Adipocyte (in vitro differentiated cells): ENCODE data around the gene SULT2B1.
"Not testable (repeated sequence)": the region's sequence is repeated elsewhere in the genome, so short reads cannot be mapped to it uniquely, and the experiment has no call there.

Source experiments
- DNase-seq: peaks from one replicate; pipeline ENCODE4 v3.0.0-alpha.2; 2015; ENCODE audit warnings: low read depth
- H3K27me3 ChIP-seq: replicated peaks from 2 replicates; pipeline ENCODE4 v1.7.0; 2013; ENCODE audit warnings: mild to moderate bottlenecking, low read length, moderate library complexity; ENCODE audit not compliant: control insufficient read depth, insufficient read depth
- H3K36me3 ChIP-seq: 2 replicates; pipeline ENCODE4 v1.7.0; 2013; ENCODE audit warnings: low read length, mild to moderate bottlenecking, moderate library complexity; ENCODE audit not compliant: control insufficient read depth, insufficient read depth, severe bottlenecking
- H3K4me1 ChIP-seq: 2 replicates; pipeline ENCODE4 v1.7.0; 2013; ENCODE audit warnings: mild to moderate bottlenecking, low read length, moderate library complexity; ENCODE audit not compliant: control insufficient read depth, insufficient read depth
- H3K4me3 ChIP-seq: 2 replicates; pipeline ENCODE4 v1.7.0; 2013; ENCODE audit warnings: mild to moderate bottlenecking, low read length, moderate library complexity
- H3K9ac ChIP-seq: 2 replicates; pipeline ENCODE4 v1.7.0; 2013; ENCODE audit warnings: mild to moderate bottlenecking, low read length, moderate library complexity
- H3K9me3 ChIP-seq: 2 replicates; pipeline ENCODE4 v1.7.0; 2013; ENCODE audit warnings: mild to moderate bottlenecking, low read length, moderate library complexity; ENCODE audit not compliant: control insufficient read depth

The SULT2B1 gene

GRCh38 chr19:48512504-48513288, 39.3 kb upstream of the SULT2B1 start:
- H3K27me3 ChIP-seq: peaks cover 35% of the 10 kb centered on the region
- H3K9me3 ChIP-seq: no peaks in the 10 kb centered on the region
- H3K4me1 ChIP-seq: no peaks in the 10 kb centered on the region
- no peak overlapping the region for H3K9ac ChIP-seq
- H3K36me3 ChIP-seq: no peaks in the 10 kb centered on the region
- no peak for DNase-seq
- no peak overlapping the region for H3K4me3 ChIP-seq

DNA sequence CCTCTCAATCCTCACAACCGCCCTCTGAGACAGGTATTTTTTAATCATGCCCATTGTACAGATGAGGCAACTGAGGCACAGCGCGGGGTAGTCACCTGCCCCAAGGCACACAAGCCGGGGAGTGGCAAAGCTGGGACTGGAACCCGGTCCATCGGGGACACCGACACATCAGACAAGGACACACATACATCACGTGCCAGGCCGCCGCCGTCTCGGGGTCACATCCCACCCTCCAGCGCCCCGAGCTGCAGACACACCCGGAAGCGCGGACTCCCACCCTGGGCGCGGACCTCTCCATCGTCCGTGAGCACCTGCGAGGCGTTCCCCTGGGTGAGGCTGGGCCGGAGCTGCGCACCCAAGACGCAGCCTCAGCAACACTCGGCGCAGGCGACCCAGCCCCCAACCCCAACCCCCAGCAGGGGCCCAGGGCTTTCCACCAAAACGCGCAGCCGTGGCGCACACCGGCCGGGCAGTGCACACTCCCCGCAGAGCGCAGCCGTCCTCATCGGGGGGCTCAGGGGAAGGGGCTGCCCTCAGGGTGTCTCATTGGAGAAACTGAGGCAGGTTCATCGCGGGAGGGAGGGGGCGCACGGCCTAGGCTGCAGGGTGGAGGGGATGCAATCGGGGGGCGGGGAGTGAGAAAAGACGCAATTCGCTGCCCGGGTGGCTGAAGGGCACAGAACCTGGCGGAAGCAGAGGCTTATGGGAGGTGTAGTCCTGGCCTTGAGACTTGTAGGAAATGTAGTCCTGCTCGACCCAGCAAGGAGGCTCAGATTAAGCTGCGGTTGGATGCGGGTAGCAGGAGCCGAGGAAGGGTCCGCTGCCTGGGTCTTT, 38.5 kb upstream of the SULT2B1 start:
- peaks cover 29% of the 10 kb centered on the region for H3K27me3 ChIP-seq
- peak; percentile 74 for DNase-seq
- H3K4me1 ChIP-seq: no peaks in the 10 kb centered on the region

GRCh38 chr19:48514123-48514458, 37.9 kb upstream of the SULT2B1 start:
- Histone ChIP-seq H3K4me3 (no peak overlapping the region), H3K9me3 (no peaks in the 10 kb centered on the region), H3K36me3 (no peaks in the 10 kb centered on the region), H3K27me3 (peaks cover 26% of the 10 kb centered on the region), H3K9ac (no peak overlapping the region), H3K4me1 (no peaks in the 10 kb centered on the region)
- DNase-seq: no peak

More for the DNA sequence above, 38.5 kb upstream of the SULT2B1 start:
- Histone ChIP-seq H3K9ac (no peak overlapping the region), H3K9me3 (no peaks in the 10 kb centered on the region), H3K4me3 (peak overlapping the region; percentile 69), H3K36me3 (no peaks in the 10 kb centered on the region)

- Histone ChIP-seq H3K36me3 (no peaks in the 10 kb centered on the region), H3K27me3 (peaks cover 16% of the 10 kb centered on the region), H3K4me3 (no peak overlapping the region), H3K9me3 (no peaks in the 10 kb centered on the region), H3K9ac (no peak overlapping the region), H3K4me1 (no peaks in the 10 kb centered on the region)
- no peak for DNase-seq
Observed at GRCh38 chr19:48516536-48516935, 35.4 kb upstream of the SULT2B1 start.

- no peak overlapping the region for H3K9ac ChIP-seq
- peaks cover 4% of the 10 kb centered on the region for H3K27me3 ChIP-seq
- no peaks in the 10 kb centered on the region for H3K36me3 ChIP-seq
- H3K4me1 ChIP-seq: no peaks in the 10 kb centered on the region
- no peak overlapping the region for H3K4me3 ChIP-seq
- DNase-seq: no peak
- no peaks in the 10 kb centered on the region for H3K9me3 ChIP-seq
Observed at GRCh38 chr19:48518207-48518606, 33.8 kb upstream of the SULT2B1 start.

GRCh38 chr19:48519426-48519825, 32.5 kb upstream of the SULT2B1 start:
- not testable (repeated sequence) for H3K4me1 ChIP-seq, H3K27me3 ChIP-seq, DNase-seq, H3K9me3 ChIP-seq, H3K4me3 ChIP-seq, H3K9ac ChIP-seq, H3K36me3 ChIP-seq

- Histone ChIP-seq H3K27me3 (no peaks in the 10 kb centered on the region), H3K9ac (no peak overlapping the region), H3K4me1 (no peaks in the 10 kb centered on the region), H3K36me3 (no peaks in the 10 kb centered on the region), H3K9me3 (peaks cover 8% of the 10 kb centered on the region), H3K4me3 (no peak overlapping the region)
- DNase-seq: no peak
Observed at GRCh38 chr19:48520134-48520533, 31.8 kb upstream of the SULT2B1 start.

GRCh38 chr19:48524221-48524620, 27.8 kb upstream of the SULT2B1 start:
- no peaks in the 10 kb centered on the region for H3K4me1 ChIP-seq
- H3K27me3 ChIP-seq: no peaks in the 10 kb centered on the region
- H3K36me3 ChIP-seq: no peaks in the 10 kb centered on the region
- no peak for DNase-seq
- H3K4me3 ChIP-seq: no peak overlapping the region
- peaks cover 28% of the 10 kb centered on the region for H3K9me3 ChIP-seq
- no peak overlapping the region for H3K9ac ChIP-seq

GRCh38 chr19:48524732-48525131, 27.2 kb upstream of the SULT2B1 start:
- DNase-seq: no peak
- Histone ChIP-seq H3K9me3 (peaks cover 30% of the 10 kb centered on the region), H3K27me3 (no peaks in the 10 kb centered on the region), H3K36me3 (no peaks in the 10 kb centered on the region), H3K9ac (no peak overlapping the region), H3K4me3 (no peak overlapping the region), H3K4me1 (no peaks in the 10 kb centered on the region)

- Histone ChIP-seq H3K36me3 (no peaks in the 10 kb centered on the region), H3K4me1 (no peaks in the 10 kb centered on the region), H3K27me3 (no peaks in the 10 kb centered on the region), H3K9ac (no peak overlapping the region), H3K4me3 (no peak overlapping the region), H3K9me3 (peaks cover 27% of the 10 kb centered on the region)
- no peak for DNase-seq
Observed at GRCh38 chr19:48529156-48529555, 22.8 kb upstream of the SULT2B1 start.

- H3K9ac ChIP-seq: no peak overlapping the region
- DNase-seq: peak; percentile 15
Observed at GRCh38 chr19:48530066-48530720, 21.8 kb upstream of the SULT2B1 start.

More at GRCh38 chr19:48530066-48530720, 21.8 kb upstream of the SULT2B1 start:
- no peaks in the 10 kb centered on the region for H3K4me1 ChIP-seq
- H3K9me3 ChIP-seq: peaks cover 22% of the 10 kb centered on the region
- no peak overlapping the region for H3K4me3 ChIP-seq
- no peaks in the 10 kb centered on the region for H3K36me3 ChIP-seq
- no peaks in the 10 kb centered on the region for H3K27me3 ChIP-seq
